Stomach smooth muscle (tissue), 2 donors: ENCODE data around the gene AGPAT3.

Experiments used
- H3K27ac ChIP-seq: one replicate; pipeline ENCODE4 v1.7.0; 2013; ENCODE audit warnings: mild to moderate bottlenecking, low read length, inconsistent platforms
- H3K27me3 ChIP-seq, 2 donors: one replicate each; pipeline ENCODE4 v1.7.0; 2013; ENCODE audit warnings: low read length in 2 of 2; ENCODE audit not compliant: insufficient read depth in 2 of 2, control insufficient read depth in 1 of 2
- H3K36me3 ChIP-seq, 2 donors: one replicate each; pipeline ENCODE4 v1.7.0; 2013; ENCODE audit warnings: low read length in 2 of 2; ENCODE audit not compliant: control insufficient read depth in 2 of 2, insufficient read depth in 2 of 2
- H3K4me1 ChIP-seq: one replicate; pipeline ENCODE4 v1.7.0; 2013; ENCODE audit warnings: low read length; ENCODE audit not compliant: control insufficient read depth, insufficient read depth
- H3K4me3 ChIP-seq, 2 donors: one replicate each; pipeline ENCODE4 v1.7.0; 2013; ENCODE audit warnings: low read length in 2 of 2
- H3K9ac ChIP-seq, 2 donors: one replicate each; pipeline ENCODE4 v1.7.0; 2013; ENCODE audit warnings: low read length in 2 of 2, mild to moderate bottlenecking in 1 of 2
- H3K9me3 ChIP-seq, 2 donors: one replicate each; pipeline ENCODE4 v1.7.0; 2013; ENCODE audit warnings: low read length in 2 of 2; ENCODE audit not compliant: control insufficient read depth in 2 of 2
- donor health status: healthy.
- donor health status: Pancreatic carcinoma.

AGPAT3 gene

DNA sequence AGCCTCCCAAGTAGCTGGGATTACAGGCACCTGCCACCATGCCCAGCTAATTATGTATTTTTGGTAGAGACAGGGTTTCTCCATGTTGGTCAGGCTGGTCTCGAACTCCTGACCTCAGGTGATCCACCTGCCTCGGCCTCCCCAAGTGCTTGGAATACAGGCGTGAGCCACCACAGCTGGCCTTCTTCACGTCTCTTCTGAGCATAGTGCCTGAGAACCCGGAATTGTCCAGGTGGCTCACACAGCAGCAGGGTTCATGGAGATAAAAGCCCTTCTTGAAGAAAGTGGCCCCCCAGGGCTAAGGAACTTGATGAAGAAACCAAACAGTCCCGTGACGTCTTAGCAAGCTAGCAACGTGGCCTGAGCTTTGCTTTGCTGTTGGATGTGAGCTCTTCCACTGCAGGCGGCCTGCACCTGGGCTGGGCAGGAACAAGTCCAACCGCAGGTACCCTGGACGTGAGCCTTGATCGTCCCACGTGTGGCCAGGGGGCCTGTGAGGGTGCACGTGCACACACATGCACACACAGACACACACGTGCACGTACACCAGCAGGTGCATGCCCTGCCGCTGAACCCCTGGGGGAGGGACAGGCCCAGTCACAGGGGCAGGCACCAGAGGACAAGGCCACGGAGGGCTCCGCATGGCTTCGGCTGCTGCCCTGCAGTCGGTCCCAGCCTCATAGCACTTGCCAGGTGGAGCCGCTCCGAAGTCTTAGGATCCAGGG is 123.6 kb downstream of the AGPAT3 start:
- no peak overlapping the region for H3K9ac ChIP-seq
- no peaks in the 10 kb centered on the region for H3K4me1 ChIP-seq
- H3K27ac ChIP-seq = no peak overlapping the region
- no peaks in the 10 kb centered on the region for H3K27me3 ChIP-seq
- no peak overlapping the region for H3K4me3 ChIP-seq
- peaks cover 0 to 1% of the 10 kb centered on the region in 2 donors for H3K36me3 ChIP-seq
- H3K9me3 ChIP-seq = no peaks in the 10 kb centered on the region

DNA sequence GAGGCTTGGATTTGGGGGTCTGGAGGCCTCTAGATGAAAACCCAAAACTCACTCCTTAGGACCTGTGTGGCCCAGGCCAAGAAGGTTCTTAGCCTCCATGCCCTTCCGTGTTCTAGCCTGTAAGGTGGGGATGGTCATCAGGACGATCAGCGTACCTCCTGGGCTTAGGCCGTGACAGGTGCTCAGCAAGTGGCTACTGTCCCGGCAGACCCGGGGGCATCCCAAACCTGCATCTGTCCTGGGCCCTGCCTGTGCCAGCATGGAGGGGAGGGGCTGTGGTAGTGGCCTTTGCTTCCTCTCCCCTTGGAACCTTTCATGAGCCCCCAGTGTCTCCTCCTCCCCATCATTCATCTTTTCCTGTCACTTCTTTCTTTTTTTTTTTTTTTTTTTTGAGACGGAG is 124.4 kb downstream of the AGPAT3 start:
- no peaks in the 10 kb centered on the region for H3K4me1 ChIP-seq
- no peak overlapping the region for H3K4me3 ChIP-seq
- no peaks in the 10 kb centered on the region for H3K9me3 ChIP-seq
- no peak overlapping the region for H3K27ac ChIP-seq
- no peaks in the 10 kb centered on the region for H3K36me3 ChIP-seq
- H3K27me3 ChIP-seq = no peaks in the 10 kb centered on the region
- no peak overlapping the region for H3K9ac ChIP-seq

GRCh38 chr21:43991447-43991991 is 126.5 kb downstream of the AGPAT3 start:
- no peak overlapping the region for H3K27ac ChIP-seq
- no peak overlapping the region for H3K4me3 ChIP-seq
- no peak overlapping the region for H3K9ac ChIP-seq

DNA sequence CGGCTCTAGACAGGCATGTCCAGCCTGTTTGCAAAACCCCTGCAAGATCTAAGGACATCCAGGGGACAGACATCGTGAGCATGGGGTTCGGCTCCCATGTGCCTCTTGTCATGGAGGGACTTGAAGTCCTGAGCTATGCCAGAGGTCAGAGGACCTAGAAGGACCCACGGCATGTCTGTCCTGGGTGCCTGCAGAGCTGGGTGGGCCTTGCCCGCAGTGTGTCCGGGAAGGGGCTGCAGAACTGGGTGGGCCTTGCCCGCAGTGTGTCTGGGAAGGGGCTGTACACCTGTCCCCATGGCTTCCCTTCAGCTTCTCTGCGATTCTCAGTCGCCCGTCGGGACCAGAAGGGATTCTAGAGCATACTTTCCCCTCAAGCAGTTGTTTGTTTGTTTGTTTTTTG is 127.1 kb downstream of the AGPAT3 start:
- Histone ChIP-seq H3K9ac (no peak overlapping the region), H3K4me1 (no peaks in the 10 kb centered on the region), H3K4me3 (no peak overlapping the region), H3K36me3 (no peaks in the 10 kb centered on the region), H3K27me3 (no peaks in the 10 kb centered on the region), H3K9me3 (no peaks in the 10 kb centered on the region), H3K27ac (no peak overlapping the region)

More at GRCh38 chr21:43991447-43991991, 126.5 kb downstream of the AGPAT3 start:
- Histone ChIP-seq H3K9me3 (no peaks in the 10 kb centered on the region), H3K4me1 (no peaks in the 10 kb centered on the region), H3K36me3 (no peaks in the 10 kb centered on the region), H3K27me3 (no peaks in the 10 kb centered on the region)

- H3K9ac ChIP-seq = no peak overlapping the region
- no peaks in the 10 kb centered on the region for H3K9me3 ChIP-seq
- no peak overlapping the region for H3K27ac ChIP-seq
- no peak overlapping the region for H3K4me3 ChIP-seq
- no peaks in the 10 kb centered on the region for H3K27me3 ChIP-seq
- H3K4me1 ChIP-seq = no peaks in the 10 kb centered on the region
- no peaks in the 10 kb centered on the region for H3K36me3 ChIP-seq
These were observed 128.5 kb downstream of the AGPAT3 start for GRCh38 chr21:43993420-43993934.

DNA sequence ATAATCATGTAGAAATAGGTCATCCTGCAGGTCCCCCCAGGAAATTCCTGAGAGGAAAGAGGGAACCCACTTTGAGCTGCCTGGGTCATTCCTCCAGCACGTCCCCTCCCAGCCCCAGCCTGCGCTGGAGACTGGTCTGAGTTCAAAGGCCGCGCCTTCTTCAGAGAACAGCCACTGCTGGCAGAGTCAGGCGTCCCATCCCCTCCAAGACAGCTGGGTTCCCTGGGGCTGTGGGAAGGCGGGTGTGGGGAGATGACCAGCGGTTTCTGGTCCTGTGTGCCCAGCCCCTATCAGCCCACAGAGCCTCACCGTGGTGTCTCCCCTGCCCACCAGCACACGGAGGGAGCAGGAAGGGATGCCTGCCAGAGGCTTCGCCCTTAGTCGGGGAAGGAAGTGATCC is 129.1 kb downstream of the AGPAT3 start:
- Histone ChIP-seq H3K9me3 (no peaks in the 10 kb centered on the region), H3K27me3 (no peaks in the 10 kb centered on the region), H3K36me3 (no peaks in the 10 kb centered on the region), H3K9ac (no peak overlapping the region), H3K4me1 (no peaks in the 10 kb centered on the region), H3K4me3 (no peak overlapping the region), H3K27ac (no peak overlapping the region)

DNA sequence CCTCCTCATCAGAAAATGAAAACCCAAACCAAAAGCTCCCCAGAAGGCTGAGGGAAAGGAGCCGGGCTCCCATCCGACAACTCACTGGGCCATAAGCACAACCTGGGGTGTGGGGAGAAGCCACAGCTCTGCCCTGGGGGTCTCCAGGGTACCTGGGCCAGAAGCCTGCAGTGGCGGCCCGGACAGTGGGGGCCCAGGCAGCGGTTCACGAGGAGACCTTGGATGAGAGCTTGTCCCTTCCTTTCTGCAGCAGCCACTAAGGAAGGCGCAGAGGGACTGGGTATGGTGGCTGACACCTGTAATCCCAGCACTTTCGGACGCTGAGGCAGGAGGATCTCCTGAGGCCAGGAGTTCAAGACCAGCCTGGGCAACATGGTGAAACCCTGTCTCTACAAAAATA is 129.6 kb downstream of the AGPAT3 start:
- Histone ChIP-seq H3K4me1 (no peaks in the 10 kb centered on the region), H3K27me3 (no peaks in the 10 kb centered on the region), H3K4me3 (no peak overlapping the region), H3K9ac (no peak overlapping the region), H3K36me3 (no peaks in the 10 kb centered on the region), H3K27ac (no peak overlapping the region), H3K9me3 (no peaks in the 10 kb centered on the region)

- H3K9ac ChIP-seq = no peak overlapping the region
- H3K9me3 ChIP-seq = no peaks in the 10 kb centered on the region
- H3K4me1 ChIP-seq = no peaks in the 10 kb centered on the region
- H3K27ac ChIP-seq = no peak overlapping the region
- H3K4me3 ChIP-seq = no peak overlapping the region
- no peaks in the 10 kb centered on the region for H3K27me3 ChIP-seq
- H3K36me3 ChIP-seq = no peaks in the 10 kb centered on the region
These were observed 130.6 kb downstream of the AGPAT3 start for GRCh38 chr21:43995521-43996105.

- Histone ChIP-seq H3K27me3 (no peaks in the 10 kb centered on the region), H3K9me3 (no peaks in the 10 kb centered on the region), H3K36me3 (no peaks in the 10 kb centered on the region), H3K4me3 (no peak overlapping the region), H3K4me1 (no peaks in the 10 kb centered on the region), H3K27ac (no peak overlapping the region), H3K9ac (no peak overlapping the region)
These were observed 133.0 kb downstream of the AGPAT3 start for GRCh38 chr21:43997766-43998742.

GRCh38 chr21:44000360-44000759 is 135.3 kb downstream of the AGPAT3 start:
- Histone ChIP-seq H3K4me1 (no peaks in the 10 kb centered on the region), H3K36me3 (no peaks in the 10 kb centered on the region), H3K9ac (no peak overlapping the region), H3K27me3 (no peaks in the 10 kb centered on the region), H3K4me3 (no peak overlapping the region), H3K9me3 (no peaks in the 10 kb centered on the region), H3K27ac (no peak overlapping the region)
